ENCODE results near the gene PTGES3.

PTGES3 gene

DNA sequence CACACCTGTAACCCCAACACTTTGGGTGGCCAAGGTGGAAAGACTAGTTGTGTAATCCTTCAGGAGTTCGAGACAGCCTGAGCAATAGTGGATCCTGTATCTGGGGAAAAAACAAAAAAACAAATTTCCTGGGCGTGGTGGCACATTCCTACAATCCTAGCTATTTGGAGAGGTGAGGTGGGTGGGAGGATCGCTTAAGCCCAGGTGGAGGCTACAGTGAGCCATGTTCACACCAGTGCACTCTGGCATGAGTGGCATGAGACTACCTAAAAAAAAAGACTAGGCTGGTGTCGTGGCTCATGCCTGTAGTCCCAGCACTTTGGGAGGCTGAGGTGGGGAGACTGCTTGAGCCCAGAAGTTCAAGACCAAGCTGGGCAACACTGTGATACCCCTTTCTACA, 17.2 kb downstream of the PTGES3 start (continued):
- TF ChIP-seq TSHZ2 (CRISPR knock-in tag; IDR thresholded peaks at IDR 0.05) (no peak), ZC3H10 (CRISPR knock-in tag; IDR thresholded peaks at IDR 0.05) (no peak), BACH2 (CRISPR knock-in tag; IDR thresholded peaks at IDR 0.05; ENCODE audit: borderline replicate concordance) (no peak), TOX (CRISPR knock-in tag; IDR thresholded peaks at IDR 0.05; ENCODE audit: borderline replicate concordance) (no peak), PPARA (CRISPR knock-in tag; IDR thresholded peaks at IDR 0.05; ENCODE audit: borderline replicate concordance) (no peak), ZNF70 (CRISPR knock-in tag; IDR thresholded peaks at IDR 0.05) (no peak), OSR1 (CRISPR knock-in tag; IDR thresholded peaks at IDR 0.05) (no peak), TCF4 (CRISPR knock-in tag; IDR thresholded peaks at IDR 0.05; ENCODE audit: borderline replicate concordance) (no peak)
- TF ChIP-seq, protein P1, sequence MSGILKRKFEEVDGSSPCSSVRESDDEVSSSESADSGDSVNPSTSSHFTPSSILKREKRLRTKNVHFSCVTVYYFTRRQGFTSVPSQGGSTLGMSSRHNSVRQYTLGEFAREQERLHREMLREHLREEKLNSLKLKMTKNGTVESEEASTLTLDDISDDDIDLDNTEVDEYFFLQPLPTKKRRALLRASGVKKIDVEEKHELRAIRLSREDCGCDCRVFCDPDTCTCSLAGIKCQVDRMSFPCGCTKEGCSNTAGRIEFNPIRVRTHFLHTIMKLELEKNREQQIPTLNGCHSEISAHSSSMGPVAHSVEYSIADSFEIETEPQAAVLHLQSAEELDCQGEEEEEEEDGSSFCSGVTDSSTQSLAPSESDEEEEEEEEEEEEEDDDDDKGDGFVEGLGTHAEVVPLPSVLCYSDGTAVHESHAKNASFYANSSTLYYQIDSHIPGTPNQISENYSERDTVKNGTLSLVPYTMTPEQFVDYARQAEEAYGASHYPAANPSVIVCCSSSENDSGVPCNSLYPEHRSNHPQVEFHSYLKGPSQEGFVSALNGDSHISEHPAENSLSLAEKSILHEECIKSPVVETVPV (CRISPR knock-in tag; IDR thresholded peaks at IDR 0.05) = no peak

- TF ChIP-seq PPARA (CRISPR knock-in tag; IDR thresholded peaks at IDR 0.05; ENCODE audit: borderline replicate concordance) (no peak), ZFP30 (CRISPR knock-in tag; IDR thresholded peaks at IDR 0.05) (no peak), ZC3H10 (CRISPR knock-in tag; IDR thresholded peaks at IDR 0.05) (no peak)
- TF ChIP-seq, protein P2, sequence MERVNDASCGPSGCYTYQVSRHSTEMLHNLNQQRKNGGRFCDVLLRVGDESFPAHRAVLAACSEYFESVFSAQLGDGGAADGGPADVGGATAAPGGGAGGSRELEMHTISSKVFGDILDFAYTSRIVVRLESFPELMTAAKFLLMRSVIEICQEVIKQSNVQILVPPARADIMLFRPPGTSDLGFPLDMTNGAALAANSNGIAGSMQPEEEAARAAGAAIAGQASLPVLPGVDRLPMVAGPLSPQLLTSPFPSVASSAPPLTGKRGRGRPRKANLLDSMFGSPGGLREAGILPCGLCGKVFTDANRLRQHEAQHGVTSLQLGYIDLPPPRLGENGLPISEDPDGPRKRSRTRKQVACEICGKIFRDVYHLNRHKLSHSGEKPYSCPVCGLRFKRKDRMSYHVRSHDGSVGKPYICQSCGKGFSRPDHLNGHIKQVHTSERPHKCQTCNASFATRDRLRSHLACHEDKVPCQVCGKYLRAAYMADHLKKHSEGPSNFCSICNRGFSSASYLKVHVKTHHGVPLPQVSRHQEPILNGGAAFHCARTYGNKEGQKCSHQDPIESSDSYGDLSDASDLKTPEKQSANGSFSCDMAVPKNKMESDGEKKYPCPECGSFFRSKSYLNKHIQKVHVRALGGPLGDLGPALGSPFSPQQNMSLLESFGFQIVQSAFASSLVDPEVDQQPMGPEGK (CRISPR knock-in tag; IDR thresholded peaks at IDR 0.05; ENCODE audit: borderline replicate concordance) = no peak
- TF ChIP-seq, protein P3, sequence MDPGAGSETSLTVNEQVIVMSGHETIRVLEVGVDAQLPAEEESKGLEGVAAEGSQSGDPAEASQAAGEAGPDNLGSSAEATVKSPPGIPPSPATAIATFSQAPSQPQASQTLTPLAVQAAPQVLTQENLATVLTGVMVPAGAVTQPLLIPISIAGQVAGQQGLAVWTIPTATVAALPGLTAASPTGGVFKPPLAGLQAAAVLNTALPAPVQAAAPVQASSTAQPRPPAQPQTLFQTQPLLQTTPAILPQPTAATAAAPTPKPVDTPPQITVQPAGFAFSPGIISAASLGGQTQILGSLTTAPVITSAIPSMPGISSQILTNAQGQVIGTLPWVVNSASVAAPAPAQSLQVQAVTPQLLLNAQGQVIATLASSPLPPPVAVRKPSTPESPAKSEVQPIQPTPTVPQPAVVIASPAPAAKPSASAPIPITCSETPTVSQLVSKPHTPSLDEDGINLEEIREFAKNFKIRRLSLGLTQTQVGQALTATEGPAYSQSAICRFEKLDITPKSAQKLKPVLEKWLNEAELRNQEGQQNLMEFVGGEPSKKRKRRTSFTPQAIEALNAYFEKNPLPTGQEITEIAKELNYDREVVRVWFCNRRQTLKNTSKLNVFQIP (CRISPR knock-in tag; IDR thresholded peaks at IDR 0.05; ENCODE audit: borderline replicate concordance, low read depth) = no peak
- no peak for ATAC-seq
These were observed 20.0 kb downstream of the PTGES3 start for GRCh38 chr12:56668197-56668457.

DNA sequence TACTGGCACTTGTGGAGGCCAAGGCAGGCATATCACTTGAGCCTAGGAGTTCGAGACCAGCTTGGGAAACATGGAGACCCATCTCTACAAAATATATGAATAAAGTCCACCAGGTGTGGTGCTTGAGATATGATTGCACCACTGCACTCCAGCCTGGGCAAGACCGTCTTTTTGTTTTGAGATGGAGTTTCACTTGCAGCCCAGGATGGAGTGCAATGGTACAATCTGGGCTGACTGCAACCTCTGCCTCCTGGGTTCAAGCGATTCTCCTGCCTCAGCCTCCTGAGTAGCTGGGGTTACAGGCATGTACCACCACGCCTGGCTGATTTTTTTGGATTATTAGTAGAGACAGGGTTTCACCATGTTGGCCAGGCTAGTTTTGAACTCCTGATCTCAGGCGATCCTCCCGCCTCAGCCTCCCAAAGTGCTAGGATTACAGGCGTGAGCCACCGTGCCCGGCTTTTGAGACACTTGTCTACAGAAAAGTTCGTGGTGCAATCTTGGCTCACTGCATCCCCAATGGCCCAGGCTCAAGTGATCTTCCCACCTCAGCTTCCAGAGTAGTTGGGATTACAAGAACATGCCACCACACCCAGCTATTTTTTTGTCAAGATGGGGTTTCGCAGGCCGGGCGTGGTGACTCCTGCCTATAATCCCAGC, 26.0 kb downstream of the PTGES3 start:
- no peak for TF ChIP-seq TCF4 (CRISPR knock-in tag; IDR thresholded peaks at IDR 0.05; ENCODE audit: borderline replicate concordance)
- no peak for ATAC-seq

- TF ChIP-seq ZNF565 (CRISPR knock-in tag; conservative IDR thresholded peaks at IDR 0.05; ENCODE audit: low read depth) (no peak), TSHZ2 (CRISPR knock-in tag; IDR thresholded peaks at IDR 0.05) (no peak), ZNF8 (CRISPR knock-in tag; IDR thresholded peaks at IDR 0.05) (no peak), ZFP3 (CRISPR knock-in tag; IDR thresholded peaks at IDR 0.05) (no peak)
- TF ChIP-seq, protein P4, sequence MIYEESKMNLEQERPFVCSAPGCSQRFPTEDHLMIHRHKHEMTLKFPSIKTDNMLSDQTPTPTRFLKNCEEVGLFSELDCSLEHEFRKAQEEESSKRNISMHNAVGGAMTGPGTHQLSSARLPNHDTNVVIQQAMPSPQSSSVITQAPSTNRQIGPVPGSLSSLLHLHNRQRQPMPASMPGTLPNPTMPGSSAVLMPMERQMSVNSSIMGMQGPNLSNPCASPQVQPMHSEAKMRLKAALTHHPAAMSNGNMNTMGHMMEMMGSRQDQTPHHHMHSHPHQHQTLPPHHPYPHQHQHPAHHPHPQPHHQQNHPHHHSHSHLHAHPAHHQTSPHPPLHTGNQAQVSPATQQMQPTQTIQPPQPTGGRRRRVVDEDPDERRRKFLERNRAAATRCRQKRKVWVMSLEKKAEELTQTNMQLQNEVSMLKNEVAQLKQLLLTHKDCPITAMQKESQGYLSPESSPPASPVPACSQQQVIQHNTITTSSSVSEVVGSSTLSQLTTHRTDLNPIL (CRISPR knock-in tag; IDR thresholded peaks at IDR 0.05; ENCODE audit: low read depth) = no peak
- TF ChIP-seq, protein P1 (CRISPR knock-in tag; IDR thresholded peaks at IDR 0.05) = no peak
- no peak for ATAC-seq
These were observed 26.5 kb downstream of the PTGES3 start for GRCh38 chr12:56661560-56661959.
